Bronchial epithelial cell (primary cell): ENCODE data around the gene TPK1. TPM values are rescaled to one million over a fixed set of nuclear protein-coding genes. Genes with fewer than 3 reads are reported as not detected.

Source experiments
- DNase-seq: peaks from one replicate; pipeline ENCODE4 v3.0.0-alpha.2; 2010; ENCODE audit warnings: low read depth
- FAIRE-seq: peaks from 2 replicates; lab custom pipeline; 2011; peaks lifted over from hg19 to GRCh38; lab: Jason Lieb, UNC
- H3K27me3 ChIP-seq: 2 replicates; pipeline ENCODE4 v1.5.1; 2011; ENCODE audit warnings: low read length; ENCODE audit not compliant: control insufficient read depth, insufficient read depth
- H3K36me3 ChIP-seq: 2 replicates; pipeline ENCODE4 v1.5.1; 2011; ENCODE audit warnings: low read length; ENCODE audit not compliant: control insufficient read depth, insufficient read depth
- H3K4me3 ChIP-seq: 2 replicates; pipeline ENCODE4 v1.5.1; 2011; ENCODE audit warnings: mild to moderate bottlenecking, low read depth, low read length, control low read depth
- CTCF ChIP-seq: IDR thresholded peaks from 2 replicates; pipeline ENCODE4 v1.5.1; 2011; ENCODE audit warnings: mild to moderate bottlenecking, moderate library complexity, low read length, control low read depth, inconsistent platforms; ENCODE audit not compliant: insufficient read depth, severe bottlenecking
- total RNA-seq: library from RNA; depleted of rRNA; stranded (reverse); fragments of >200 nt; gene quantifications from 2 replicates; pipeline ENCODE4 v1.2.1, GENCODE V29; 2014

TPK1 gene
- total RNA-seq, 1 donor from 2014 or later: 2.4 TPM

- H3K4me3 ChIP-seq: no peak overlapping the region
- DNase-seq: no peak
- H3K36me3 ChIP-seq: no peaks in the 10 kb centered on the region
- no peak for TF ChIP-seq CTCF
- no peak for FAIRE-seq
- H3K27me3 ChIP-seq: no peaks in the 10 kb centered on the region
These were observed 60.1 kb downstream of the TPK1 start for GRCh38 chr7:144775749-144776148.

DNA sequence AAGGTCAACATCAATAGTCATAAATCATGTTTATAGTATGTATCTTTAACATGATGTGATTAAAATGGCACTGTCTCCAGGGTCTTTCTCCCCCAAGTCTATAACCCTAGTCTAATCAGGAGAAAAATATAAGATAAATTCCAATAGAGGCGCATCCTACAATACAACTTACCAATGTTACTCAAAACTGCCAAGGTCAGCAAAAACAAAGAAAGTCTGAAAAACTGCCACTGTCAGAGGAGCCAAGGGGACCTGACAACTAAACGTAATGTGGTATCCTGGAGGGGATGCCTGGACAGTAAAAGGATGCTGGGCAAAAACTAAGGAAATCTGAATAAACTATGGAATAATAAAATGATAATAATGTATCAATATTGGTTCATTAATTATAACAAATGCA is 63.9 kb downstream of the TPK1 start:
- H3K36me3 ChIP-seq: no peaks in the 10 kb centered on the region
- no peak for DNase-seq
- no peak overlapping the region for H3K4me3 ChIP-seq
- no peak for FAIRE-seq
- TF ChIP-seq CTCF: no peak
- no peaks in the 10 kb centered on the region for H3K27me3 ChIP-seq

DNA sequence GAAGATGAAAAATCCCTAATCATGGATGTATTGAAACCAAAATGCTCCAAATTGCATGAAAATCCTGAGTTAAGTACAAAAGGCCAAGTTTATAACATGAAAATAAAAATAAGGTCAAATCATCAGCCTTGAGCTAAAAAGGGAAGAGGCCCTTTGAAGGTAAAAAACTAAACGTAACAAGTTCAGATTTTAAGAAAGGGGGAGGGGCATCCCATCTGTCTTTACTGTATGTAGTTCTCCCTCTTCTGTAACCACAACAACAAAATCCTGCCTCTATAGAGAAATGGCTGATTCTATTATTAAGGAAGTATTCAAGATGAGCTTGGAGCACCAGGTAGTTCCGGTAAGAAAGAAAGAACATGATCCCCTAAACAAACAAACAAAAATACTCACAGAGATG is 64.7 kb downstream of the TPK1 start:
- H3K27me3 ChIP-seq: no peaks in the 10 kb centered on the region
- no peak for TF ChIP-seq CTCF
- DNase-seq (no peak), FAIRE-seq (no peak)
- no peaks in the 10 kb centered on the region for H3K36me3 ChIP-seq
- H3K4me3 ChIP-seq: no peak overlapping the region

- no peaks in the 10 kb centered on the region for H3K27me3 ChIP-seq
- no peak overlapping the region for H3K4me3 ChIP-seq
- FAIRE-seq: no peak
- H3K36me3 ChIP-seq: no peaks in the 10 kb centered on the region
- DNase-seq: no peak
- TF ChIP-seq CTCF: no peak
These were observed 66.5 kb downstream of the TPK1 start for GRCh38 chr7:144769352-144769751.

GRCh38 chr7:144768633-144769032 is 67.2 kb downstream of the TPK1 start:
- Histone ChIP-seq H3K4me3 (no peak overlapping the region), H3K36me3 (no peaks in the 10 kb centered on the region), H3K27me3 (no peaks in the 10 kb centered on the region)
- FAIRE-seq: no peak
- no peak for DNase-seq
- TF ChIP-seq CTCF: no peak

- FAIRE-seq (no peak), DNase-seq (no peak)
- H3K36me3 ChIP-seq: no peaks in the 10 kb centered on the region
- no peaks in the 10 kb centered on the region for H3K27me3 ChIP-seq
- TF ChIP-seq CTCF: no peak
- H3K4me3 ChIP-seq: no peak overlapping the region
These were observed 72.6 kb downstream of the TPK1 start for GRCh38 chr7:144763291-144763690.
